ENCODE data around the gene PPA1.

The PPA1 gene

DNA sequence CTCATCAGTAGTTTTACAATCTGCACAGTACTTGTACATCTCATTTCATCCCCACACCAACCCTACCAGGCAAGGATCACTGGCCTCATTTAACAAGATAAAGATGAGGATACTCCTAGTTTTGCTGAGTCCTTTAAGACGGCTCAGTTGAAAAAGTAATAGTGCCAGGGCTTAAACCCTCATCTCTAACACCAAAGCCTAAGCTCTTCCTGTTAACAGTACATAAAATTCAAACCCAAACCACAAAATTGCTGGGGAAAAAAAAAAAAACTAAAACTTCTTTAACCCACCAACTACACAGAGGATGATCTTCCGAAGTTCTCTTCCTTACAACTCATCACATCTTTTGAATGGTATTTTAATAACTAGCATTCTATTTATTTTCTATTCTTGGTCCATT is 64.2 kb downstream of the PPA1 start:
- Histone ChIP-seq H3K9me3 (no peaks in the 10 kb centered on the region), H3K27me3 (no peaks in the 10 kb centered on the region), H3K4me1 (ENCODE audit: control insufficient read depth in 1 of 2, insufficient read depth in 1 of 2, low read depth in 1 of 2, low read length in 1 of 2) (peaks cover 34 to 44% of the 10 kb centered on the region in 2 experiments), H3K27ac (peak overlapping the region; percentile 92), H3K4me3 (ENCODE audit: low read depth in 1 of 2, low read length in 1 of 2) (peak overlapping the region in 1 of 2 experiments; percentile 77), H3K36me3 (peaks cover 11% of the 10 kb centered on the region)
- TF ChIP-seq CTCF (IDR thresholded peaks at IDR 0.05), result no peak

GRCh38 chr10:70167246-70167645 is 66.0 kb downstream of the PPA1 start:
- TF ChIP-seq CTCF (IDR thresholded peaks at IDR 0.05), result no peak
- no peak overlapping the region for H3K4me3 ChIP-seq (ENCODE audit: low read depth in 1 of 2, low read length in 1 of 2)
- no peaks in the 10 kb centered on the region for H3K27me3 ChIP-seq
- peaks cover 46 to 55% of the 10 kb centered on the region in 2 experiments for H3K4me1 ChIP-seq (ENCODE audit: control insufficient read depth in 1 of 2, insufficient read depth in 1 of 2, low read depth in 1 of 2, low read length in 1 of 2)
- no peak overlapping the region for H3K27ac ChIP-seq
- H3K36me3 ChIP-seq, result peaks cover 11% of the 10 kb centered on the region
- H3K9me3 ChIP-seq, result no peaks in the 10 kb centered on the region

DNA sequence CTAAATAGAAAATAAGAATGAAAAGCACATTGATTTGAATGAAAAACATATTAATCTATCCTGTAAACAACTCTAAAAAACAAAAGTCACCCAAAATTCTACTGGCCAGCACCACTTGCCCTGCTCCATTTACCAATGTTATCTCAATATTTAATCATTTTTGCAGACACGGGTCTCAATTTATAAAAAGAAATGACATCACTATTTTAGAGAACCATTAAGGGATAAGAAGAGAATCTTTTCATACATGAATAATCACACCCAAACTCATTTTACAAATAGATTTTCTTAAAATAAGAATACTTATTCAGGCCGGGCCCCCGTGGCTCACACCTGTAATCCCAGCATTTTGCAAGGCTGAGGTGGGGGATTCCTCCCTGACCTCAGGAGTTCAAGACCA is 66.8 kb downstream of the PPA1 start:
- no peak for TF ChIP-seq CTCF (IDR thresholded peaks at IDR 0.05)
- Histone ChIP-seq H3K9me3 (no peaks in the 10 kb centered on the region), H3K4me1 (ENCODE audit: control insufficient read depth in 1 of 2, insufficient read depth in 1 of 2, low read depth in 1 of 2, low read length in 1 of 2) (peaks cover 46 to 58% of the 10 kb centered on the region in 2 experiments), H3K36me3 (peaks cover 15% of the 10 kb centered on the region), H3K4me3 (ENCODE audit: low read depth in 1 of 2, low read length in 1 of 2) (no peak overlapping the region), H3K27ac (no peak overlapping the region), H3K27me3 (no peaks in the 10 kb centered on the region)

GRCh38 chr10:70164163-70164562 is 69.1 kb downstream of the PPA1 start:
- Histone ChIP-seq H3K9me3 (no peaks in the 10 kb centered on the region), H3K27ac (peak overlapping the region; percentile 62), H3K27me3 (no peaks in the 10 kb centered on the region), H3K4me1 (ENCODE audit: control insufficient read depth in 1 of 2, insufficient read depth in 1 of 2, low read depth in 1 of 2, low read length in 1 of 2) (peaks cover 36 to 44% of the 10 kb centered on the region in 2 experiments), H3K36me3 (peaks cover 36% of the 10 kb centered on the region), H3K4me3 (ENCODE audit: low read depth in 1 of 2, low read length in 1 of 2) (no peak overlapping the region)
- no peak for TF ChIP-seq CTCF (IDR thresholded peaks at IDR 0.05)

GRCh38 chr10:70163448-70163847 is 69.8 kb downstream of the PPA1 start:
- no peaks in the 10 kb centered on the region for H3K27me3 ChIP-seq
- H3K4me1 ChIP-seq (ENCODE audit: control insufficient read depth in 1 of 2, insufficient read depth in 1 of 2, low read depth in 1 of 2, low read length in 1 of 2), result peaks cover 32 to 40% of the 10 kb centered on the region in 2 experiments
- TF ChIP-seq CTCF (IDR thresholded peaks at IDR 0.05), result no peak
- peak overlapping the region; percentile 62 for H3K27ac ChIP-seq
- H3K36me3 ChIP-seq, result peaks cover 36% of the 10 kb centered on the region
- no peak overlapping the region for H3K4me3 ChIP-seq (ENCODE audit: low read depth in 1 of 2, low read length in 1 of 2)
- no peaks in the 10 kb centered on the region for H3K9me3 ChIP-seq

- H3K36me3 ChIP-seq, result peaks cover 38% of the 10 kb centered on the region
- H3K27ac ChIP-seq, result peak overlapping the region; percentile 62
- H3K4me3 ChIP-seq (ENCODE audit: low read depth in 1 of 2, low read length in 1 of 2), result no peak overlapping the region
- H3K4me1 ChIP-seq (ENCODE audit: control insufficient read depth in 1 of 2, insufficient read depth in 1 of 2, low read depth in 1 of 2, low read length in 1 of 2), result peaks cover 32 to 40% of the 10 kb centered on the region in 2 experiments
- no peaks in the 10 kb centered on the region for H3K9me3 ChIP-seq
- TF ChIP-seq CTCF (IDR thresholded peaks at IDR 0.05), result no peak
- H3K27me3 ChIP-seq, result no peaks in the 10 kb centered on the region
Measured at GRCh38 chr10:70162892-70163201, 70.4 kb downstream of the PPA1 start.

All from neutrophil (primary cell).